PFSK-1 (cell line): ENCODE measurements around the gene KCNK17.

Experiments
- FOXP2 ChIP-seq: optimal IDR thresholded peaks from 2 replicates; pipeline ENCODE3; 2011; ENCODE audit warnings: borderline replicate concordance, control low read depth, inconsistent platforms; ENCODE audit not compliant: insufficient read depth; ENCODE audit errors: extremely low read length, extremely low read depth
- POLR2AphosphoS5 ChIP-seq: IDR thresholded peaks from 2 replicates; pipeline ENCODE4 v1.6.1; 2012; ENCODE audit warnings: low read depth, mild to moderate bottlenecking, control low read depth, low read length, moderate library complexity
- REST ChIP-seq, 2 experiments: IDR thresholded peaks; 2 replicates each; pipeline versions ENCODE4 v1.6.1 to v1.8.0; 2011 to 2012; ENCODE audit warnings: low read depth in 2 of 2, low read length in 2 of 2, control low read depth in 1 of 2, inconsistent platforms in 1 of 2, mild to moderate bottlenecking in 1 of 2, moderate library complexity in 1 of 2; ENCODE audit not compliant: insufficient read depth in 1 of 2
- SIN3A ChIP-seq: IDR thresholded peaks from 2 replicates; pipeline ENCODE4 v1.6.1; 2012; ENCODE audit warnings: mild to moderate bottlenecking, low read length, moderate library complexity, borderline replicate concordance; ENCODE audit not compliant: insufficient read depth
- TAF1 ChIP-seq: IDR thresholded peaks from 2 replicates; pipeline ENCODE4 v1.6.1; 2012; ENCODE audit warnings: low read length, control low read depth, borderline replicate concordance; ENCODE audit not compliant: insufficient read depth

Gene KCNK17

GRCh38 chr6:39282774-39283173 is 31.4 kb downstream of the KCNK17 start:
- no peak for TF ChIP-seq TAF1
- no peak for TF ChIP-seq POLR2AphosphoS5
- no peak for TF ChIP-seq FOXP2
- TF ChIP-seq REST (IDR thresholded peaks at IDR 0.05; ENCODE audit: insufficient read depth in 1 of 2, low read depth in 2 of 2, low read length in 2 of 2), result no peak
- TF ChIP-seq SIN3A, result no peak

GRCh38 chr6:39281312-39281980 is 32.8 kb downstream of the KCNK17 start:
- TF ChIP-seq SIN3A (no peak), FOXP2 (no peak), POLR2AphosphoS5 (no peak), TAF1 (no peak), REST (IDR thresholded peaks at IDR 0.05; ENCODE audit: insufficient read depth in 1 of 2, low read depth in 2 of 2, low read length in 2 of 2) (no peak)

GRCh38 chr6:39280247-39280731 is 33.9 kb downstream of the KCNK17 start:
- TF ChIP-seq REST (IDR thresholded peaks at IDR 0.05; ENCODE audit: insufficient read depth in 1 of 2, low read depth in 2 of 2, low read length in 2 of 2) (no peak), FOXP2 (no peak), TAF1 (no peak), POLR2AphosphoS5 (no peak), SIN3A (no peak)

GRCh38 chr6:39279539-39279938 is 34.7 kb downstream of the KCNK17 start:
- no peak for TF ChIP-seq POLR2AphosphoS5
- no peak for TF ChIP-seq TAF1
- TF ChIP-seq SIN3A, result no peak
- TF ChIP-seq FOXP2, result no peak
- no peak for TF ChIP-seq REST (IDR thresholded peaks at IDR 0.05; ENCODE audit: insufficient read depth in 1 of 2, low read depth in 2 of 2, low read length in 2 of 2)
